ENCODE results near the gene TMED8. TPM values are rescaled to one million over a fixed set of nuclear protein-coding genes. Genes with fewer than 3 reads are reported as not detected.

The TMED8 gene
- total and polyA plus RNA-seq, 2 donors (not counting 1 experiment from before 2014, with no cell fraction given) = 13.1 to 43.8 TPM

GRCh38 chr14:77305696-77306095 lies 71.2 kb downstream of the TMED8 start:
- Histone ChIP-seq H3K4me1 (ENCODE audit: control insufficient read depth in 2 of 2, insufficient read depth in 2 of 2, low read length in 2 of 2) (peaks cover 7 to 21% of the 10 kb centered on the region in 2 donors), H3K9ac (ENCODE audit: low read length) (no peak overlapping the region), H3K9me3 (ENCODE audit: control extremely low read depth in 1 of 3, control insufficient read depth in 2 of 3, insufficient read depth in 1 of 3, low read length in 2 of 3) (no peaks in the 10 kb centered on the region), H3K4me2 (replicated peaks; ENCODE audit: low read depth, low read length, poor library complexity, severe bottlenecking) (no peak overlapping the region), H4K20me1 (ENCODE audit: control insufficient read depth, insufficient read depth, low read length, poor library complexity, severe bottlenecking) (no peaks in the 10 kb centered on the region), H3K4me3 (ENCODE audit: control extremely low read depth in 1 of 5, extremely low read depth in 1 of 5, insufficient read depth in 1 of 5, low read depth in 2 of 5, low read length in 4 of 5) (no peak overlapping the region), H3K36me3 (replicated peaks in 1 of 2; ENCODE audit: control extremely low read depth in 1 of 2, control insufficient read depth in 1 of 2, extremely low read depth in 1 of 2, insufficient read depth in 2 of 2, low read length in 1 of 2) (peaks cover 0 to 3% of the 10 kb centered on the region in 2 experiments), H3K27me3 (replicated peaks in 1 of 4; ENCODE audit: control extremely low read depth in 1 of 4, control insufficient read depth in 3 of 4, insufficient read depth in 4 of 4, low read length in 3 of 4) (no peaks in the 10 kb centered on the region), H3K27ac (ENCODE audit: low read length in 2 of 2) (no peak overlapping the region), H3K79me2 (ENCODE audit: control insufficient read depth, insufficient read depth, low read length) (no peaks in the 10 kb centered on the region), H2AFZ (ENCODE audit: insufficient read depth, low read depth, low read length, poor library complexity, severe bottlenecking) (no peak overlapping the region)
- no peaks in the 10 kb centered on the region for H3K9me3 Mint-ChIP-seq (ENCODE audit: insufficient read depth)
- no peak overlapping the region for H3K27ac Mint-ChIP-seq
- no peaks in the 10 kb centered on the region for H3K27me3 Mint-ChIP-seq
- CTCF ChIA-PET = interaction anchor here (2.7 kb wide), 1 partner anchor 10 kb away, joined by 19 read pairs; no protein-coding TSS in a partner anchor
- TF ChIP-seq CTCF (IDR thresholded peaks at IDR 0.05) (no peak), EZH2 (IDR thresholded peaks at IDR 0.05; ENCODE audit: borderline replicate concordance, insufficient read depth, low read depth, low read length, poor library complexity, severe bottlenecking) (no peak)
- DNase-seq (no peak), ATAC-seq (ENCODE audit: low read depth) (no peak)
- H3K4me3 Mint-ChIP-seq = no peak overlapping the region
- WGBS (ENCODE audit: insufficient coverage) = 98% methylated on average over 4 of the region's 4 CpGs
- H3K4me1 Mint-ChIP-seq = peaks cover 14% of the 10 kb centered on the region
- intact Hi-C loops (cut with micrococcal nuclease) = no loop called here
- POLR2A ChIA-PET = no interaction called here

- Mint-ChIP-seq H3K27ac (no peak overlapping the region), H3K27me3 (no peaks in the 10 kb centered on the region), H3K4me3 (no peak overlapping the region), H3K9me3 (ENCODE audit: insufficient read depth) (no peaks in the 10 kb centered on the region), H3K4me1 (peaks cover 6% of the 10 kb centered on the region)
- Histone ChIP-seq H3K9ac (ENCODE audit: low read length) (no peak overlapping the region), H3K4me1 (ENCODE audit: control insufficient read depth in 2 of 2, insufficient read depth in 2 of 2, low read length in 2 of 2) (peaks cover 0 to 7% of the 10 kb centered on the region in 2 donors), H2AFZ (ENCODE audit: insufficient read depth, low read depth, low read length, poor library complexity, severe bottlenecking) (no peak overlapping the region), H4K20me1 (ENCODE audit: control insufficient read depth, insufficient read depth, low read length, poor library complexity, severe bottlenecking) (no peaks in the 10 kb centered on the region), H3K79me2 (ENCODE audit: control insufficient read depth, insufficient read depth, low read length) (no peaks in the 10 kb centered on the region), H3K4me3 (ENCODE audit: control extremely low read depth in 1 of 5, extremely low read depth in 1 of 5, insufficient read depth in 1 of 5, low read depth in 2 of 5, low read length in 4 of 5) (no peak overlapping the region), H3K27ac (ENCODE audit: low read length in 2 of 2) (no peak overlapping the region), H3K4me2 (replicated peaks; ENCODE audit: low read depth, low read length, poor library complexity, severe bottlenecking) (no peak overlapping the region), H3K36me3 (replicated peaks in 1 of 2; ENCODE audit: control extremely low read depth in 1 of 2, control insufficient read depth in 1 of 2, extremely low read depth in 1 of 2, insufficient read depth in 2 of 2, low read length in 1 of 2) (peaks cover 0 to 6% of the 10 kb centered on the region in 2 experiments), H3K9me3 (ENCODE audit: control extremely low read depth in 1 of 3, control insufficient read depth in 2 of 3, insufficient read depth in 1 of 3, low read length in 2 of 3) (no peaks in the 10 kb centered on the region), H3K27me3 (replicated peaks in 1 of 4; ENCODE audit: control extremely low read depth in 1 of 4, control insufficient read depth in 3 of 4, insufficient read depth in 4 of 4, low read length in 3 of 4) (no peaks in the 10 kb centered on the region)
- no peak for ATAC-seq (ENCODE audit: low read depth)
- intact Hi-C loops (cut with micrococcal nuclease) = no loop called here
- ChIA-PET CTCF (interaction anchor here (0.6 to 7.4 kb wide), 7 partner anchors 11 to 429 kb away, joined by 3 to 122 read pairs (median 6); no protein-coding TSS in a partner anchor), POLR2A (no interaction called here)
- WGBS (ENCODE audit: insufficient coverage) = 97% methylated on average over 2 of the region's 4 CpGs
- DNase-seq = no peak
- TF ChIP-seq CTCF (IDR thresholded peaks at IDR 0.05) (no peak), EZH2 (IDR thresholded peaks at IDR 0.05; ENCODE audit: borderline replicate concordance, insufficient read depth, low read depth, low read length, poor library complexity, severe bottlenecking) (no peak)
These were observed 73.3 kb downstream of the TMED8 start for GRCh38 chr14:77303417-77304156.

Measured in B cell (primary cell).